Activated CD4-positive, alpha-beta T cell treated with anti-CD3 and anti-CD28 coated beads, Interleukin-2, amount 50 U/mL, for 16 hours (primary cell): Measurements from ENCODE around the gene APBA2.

Source experiments
- DNase-seq: peaks from one replicate; pipeline ENCODE4 v3.0.0-alpha.2; 2020

Gene APBA2

GRCh38 chr15:28962851-28963710 lies 77.3 kb downstream of the APBA2 start:
- DNase-seq = no peak

GRCh38 chr15:28963711-28964081 lies 77.9 kb downstream of the APBA2 start:
- peak; percentile 44 for DNase-seq

GRCh38 chr15:28964098-28964497 lies 78.3 kb downstream of the APBA2 start:
- no peak for DNase-seq

- DNase-seq = no peak
Observed at GRCh38 chr15:28967066-28967465, 81.3 kb downstream of the APBA2 start.

- no peak for DNase-seq
Observed at GRCh38 chr15:28967990-28968389, 82.2 kb downstream of the APBA2 start.

GRCh38 chr15:28969511-28970085 lies 83.8 kb downstream of the APBA2 start:
- DNase-seq = no peak

- no peak for DNase-seq
Observed at GRCh38 chr15:28974142-28974541, 88.4 kb downstream of the APBA2 start.

- peak; percentile 72 for DNase-seq
Observed at GRCh38 chr15:28975766-28976179, 90.0 kb downstream of the APBA2 start.

- DNase-seq = no peak
Observed at GRCh38 chr15:28977377-28978010, 91.7 kb downstream of the APBA2 start.

- no peak for DNase-seq
Observed at GRCh38 chr15:28978011-28978378, 92.2 kb downstream of the APBA2 start.

GRCh38 chr15:28978661-28979060 lies 92.9 kb downstream of the APBA2 start:
- no peak for DNase-seq

- no peak for DNase-seq
Observed at GRCh38 chr15:28979208-28979841, 93.6 kb downstream of the APBA2 start.

GRCh38 chr15:28980709-28981350 lies 95.1 kb downstream of the APBA2 start:
- DNase-seq = no peak

- DNase-seq = no peak
Observed at GRCh38 chr15:28981351-28981720, 95.6 kb downstream of the APBA2 start.

- no peak for DNase-seq
Observed at GRCh38 chr15:28981921-28982320, 96.1 kb downstream of the APBA2 start.

GRCh38 chr15:28982886-28983285 lies 97.1 kb downstream of the APBA2 start:
- DNase-seq = no peak

- no peak for DNase-seq
Observed at GRCh38 chr15:28983432-28984311, 97.9 kb downstream of the APBA2 start.

- no peak for DNase-seq
Observed at GRCh38 chr15:28984421-28985315, 98.9 kb downstream of the APBA2 start.

- DNase-seq = no peak
Observed at GRCh38 chr15:28985316-28985645, 99.5 kb downstream of the APBA2 start.

GRCh38 chr15:28985691-28986090 lies 99.9 kb downstream of the APBA2 start:
- DNase-seq = no peak

- DNase-seq = no peak
Observed at GRCh38 chr15:28986108-28986507, 100.3 kb downstream of the APBA2 start.
